HepG2 (cell line): Measurements from ENCODE around the gene SLC38A3. TPM values are rescaled to one million over a fixed set of nuclear protein-coding genes. Genes with fewer than 3 reads are reported as not detected.

ENCODE experiments used
- ATAC-seq: fragments of 200-7000 bp; cut with Tn5 transposase; 3 replicates; pipeline ENCODE4 v1.9.1; 2020; ENCODE audit warnings: mild to moderate bottlenecking, moderate library complexity
- BruUV-seq: library from RNA; stranded (reverse); fragments of 400-500 nt; replicated peaks from 2 replicates; lab custom pipeline; 2021; lab: Mats Ljungman, UMichigan
- CTCF ChIA-PET: fragments of 300-600 bp; formaldehyde crosslinking; extraction: SDS; loops from one replicate; lab custom pipeline; 2021; ENCODE audit warnings: low total read pairs, inconsistent platforms, low intra/inter-chr PET ratio; lab: Yijun Ruan, JAX
- POLR2A ChIA-PET: fragments of 350-600 bp; sonication (Branson Sonifier 250); formaldehyde crosslinking; loops from one replicate; lab custom pipeline; 2020; ENCODE audit warnings: antibody characterized with exemption, inconsistent platforms; lab: Yijun Ruan, JAX
- DNase-seq: peaks from one replicate; pipeline ENCODE4 v3.0.0-alpha.2; 2015; ENCODE audit warnings: low spot score
- FAIRE-seq: peaks from 3 replicates; lab custom pipeline; 2011; peaks lifted over from hg19 to GRCh38; lab: Jason Lieb, UNC
- H2AFZ ChIP-seq: one replicate; pipeline ENCODE4 v1.6.1; 2011; ENCODE audit warnings: low read length, inconsistent platforms
- H3K27ac ChIP-seq: fragments of 300-600 bp; 3 replicates; pipeline ENCODE4 v1.8.0; 2011; ENCODE audit warnings: mixed run types, mild to moderate bottlenecking, mixed read lengths, low read length, inconsistent platforms; ENCODE audit not compliant: insufficient read depth; ENCODE audit errors: extremely low read length
- H3K27me3 ChIP-seq, 2 experiments: fragments of 200-600 bp in 1 of 2; 2 replicates in 1 of 2; 3 replicates in 1 of 2; pipeline versions ENCODE4 v1.6.0 to v1.8.0; 2011; ENCODE audit warnings: low read length in 2 of 2, mild to moderate bottlenecking in 2 of 2, moderate library complexity in 2 of 2, inconsistent platforms in 1 of 2; ENCODE audit not compliant: insufficient read depth in 2 of 2, control insufficient read depth in 1 of 2
- H3K36me3 ChIP-seq, 2 experiments: fragments of 200-600 bp in 1 of 2; replicated peaks in 1 of 2; 2 replicates in 1 of 2; 3 replicates in 1 of 2; pipeline versions ENCODE4 v1.5.1 to v1.8.0; 2011; ENCODE audit warnings: low read length in 2 of 2, inconsistent platforms in 1 of 2; ENCODE audit not compliant: insufficient read depth in 2 of 2, control insufficient read depth in 1 of 2
- H3K4me1 ChIP-seq: 2 replicates; pipeline ENCODE4 v1.5.1; 2012; ENCODE audit warnings: low read length, inconsistent platforms; ENCODE audit not compliant: insufficient read depth
- H3K4me2 ChIP-seq: 2 replicates; pipeline ENCODE4 v1.6.0; 2011; ENCODE audit warnings: low read depth, low read length, inconsistent platforms
- H3K4me3 ChIP-seq, 3 experiments: fragments of 200-600 bp in 1 of 3; sonication (generic), shearing (Covaris generic) in 1 of 3; replicated peaks in 1 of 3; 2 replicates each; pipeline ENCODE4 v1.5.1; 2011 to 2016; ENCODE audit warnings: low read length in 3 of 3, inconsistent platforms in 2 of 3, low read depth in 2 of 3, mild to moderate bottlenecking in 2 of 3, control low read depth in 1 of 3, mixed read lengths in 1 of 3; ENCODE audit not compliant: insufficient read depth in 1 of 3
- H3K79me2 ChIP-seq: one replicate; pipeline ENCODE4 v1.6.1; 2011; ENCODE audit warnings: low read length, inconsistent platforms; ENCODE audit not compliant: insufficient read depth
- H3K9ac ChIP-seq: 2 replicates; pipeline ENCODE4 v1.6.0; 2011; ENCODE audit warnings: mild to moderate bottlenecking, low read depth, low read length, inconsistent platforms; ENCODE audit not compliant: insufficient read depth
- H3K9me3 ChIP-seq: 2 replicates; pipeline ENCODE4 v1.5.1; 2012; ENCODE audit warnings: mild to moderate bottlenecking, low read length
- H4K20me1 ChIP-seq: 2 replicates; pipeline ENCODE4 v1.6.0; 2011; ENCODE audit warnings: inconsistent platforms, mild to moderate bottlenecking, low read length, moderate library complexity; ENCODE audit not compliant: insufficient read depth
- ADNP ChIP-seq: sonication (generic); formaldehyde crosslinking; IDR thresholded peaks from 2 replicates; pipeline ENCODE4 v1.4.0; 2020; ENCODE audit warnings: missing genetic modification reagents
- ATAD3A ChIP-seq: sonication (generic); formaldehyde crosslinking; IDR thresholded peaks from 2 replicates; pipeline ENCODE4 v1.4.0; 2020; ENCODE audit warnings: missing genetic modification reagents
- CHD4 ChIP-seq: fragments of 200-600 bp; sonication (generic); IDR thresholded peaks from 2 replicates; pipeline ENCODE4 v1.7.0; 2017; ENCODE audit warnings: mild to moderate bottlenecking, low read length, borderline replicate concordance
- FOXJ3 ChIP-seq: sonication (generic); formaldehyde crosslinking; IDR thresholded peaks from 2 replicates; pipeline ENCODE4 v1.4.0; 2020; ENCODE audit warnings: missing genetic modification reagents, mild to moderate bottlenecking, borderline replicate concordance
- HNRNPH1 ChIP-seq: fragments of 200-400 bp; formaldehyde crosslinking; optimal IDR thresholded peaks from 2 replicates; pipeline ENCODE3; 2017; ENCODE audit warnings: mild to moderate bottlenecking, low read depth, low read length
- MLLT10 ChIP-seq: sonication (generic); formaldehyde crosslinking; IDR thresholded peaks from 2 replicates; pipeline ENCODE4 v1.4.0; 2020; ENCODE audit warnings: missing genetic modification reagents
- MTF2 ChIP-seq: sonication (generic); formaldehyde crosslinking; IDR thresholded peaks from 2 replicates; pipeline ENCODE4 v1.5.0; 2020; ENCODE audit warnings: missing genetic modification reagents, borderline replicate concordance
- MXI1 ChIP-seq: IDR thresholded peaks from 3 replicates; pipeline ENCODE4 v1.6.1; 2012; ENCODE audit warnings: low read depth, low read length, inconsistent platforms, borderline replicate concordance
- MYC ChIP-seq: sonication (generic); formaldehyde crosslinking; IDR thresholded peaks from 2 replicates; pipeline ENCODE4 v1.9.0; 2021; ENCODE audit warnings: missing genetic modification reagents, borderline replicate concordance
- PITX1 ChIP-seq: sonication (generic); formaldehyde crosslinking; IDR thresholded peaks from 2 replicates; pipeline ENCODE4 v1.5.1; 2020; ENCODE audit warnings: mild to moderate bottlenecking, missing genetic modification reagents
- ZNF33B ChIP-seq: sonication (generic); formaldehyde crosslinking; IDR thresholded peaks from 2 replicates; pipeline ENCODE4 v1.5.1; 2020; ENCODE audit warnings: mild to moderate bottlenecking, missing genetic modification reagents
- ZNF367 ChIP-seq: sonication (generic); formaldehyde crosslinking; IDR thresholded peaks from 2 replicates; pipeline ENCODE4 v1.4.0; 2020; ENCODE audit warnings: missing genetic modification reagents, borderline replicate concordance
- ZNF629 ChIP-seq: sonication (generic); formaldehyde crosslinking; conservative IDR thresholded peaks from 2 replicates; pipeline ENCODE4 v1.5.0; 2020; ENCODE audit warnings: missing genetic modification reagents
- ZNF672 ChIP-seq: sonication (generic); formaldehyde crosslinking; IDR thresholded peaks from 2 replicates; pipeline ENCODE4 v1.8.1; 2022; ENCODE audit warnings: missing genetic modification reagents
- WGBS: methylation state at CpG from one replicate; pipeline ENCODE4 v1.1.6; 2017; ENCODE audit warnings: low lambda C conversion rate; 5-methylcytosine and 5-hydroxymethylcytosine counted together
- in situ Hi-C: cut with HindIII; loops from 2 replicates; pipeline ENCODE4 v1.10.0; 2017; ENCODE audit warnings: low pct_unique_long_range_greater_than_20kb; ENCODE audit not compliant: extremely low pct_ligation_motif_present
- intact Hi-C: fragments of 100-400 bp; cut with micrococcal nuclease; formaldehyde crosslinking; loops from one replicate; pipeline ENCODE4 v1.10.0; 2022; ENCODE audit not compliant: unreplicated experiment
- polyA plus RNA-seq, 8 experiments: library from polyadenylated mRNA; depleted of rRNA in 3 of 8; stranded (reverse) in 7 of 8; unstranded in 1 of 8; fragments of >200 nt; fragmentation: Illumina TruSeq in 4 of 8; extraction: Trizol in 4 of 8; gene quantifications; 2 replicates each; pipeline versions ENCODE4 v1.2.1 to v1.2.3, GENCODE V29; 2011 to 2016; ENCODE audit warnings: low read depth in 4 of 8, missing spikeins in 1 of 8, mixed read lengths in 1 of 8; ENCODE audit not compliant: insufficient read depth in 1 of 8
- total RNA-seq, 5 experiments: library from RNA; depleted of rRNA; stranded (reverse); fragments of >200 nt; fragmentation: Illumina TruSeq; extraction: Trizol; gene quantifications; 2 replicates each; pipeline ENCODE4 v1.2.3, GENCODE V29; 2016; ENCODE audit warnings: low read depth in 1 of 5
- TF ChIP-seq, protein P1 (sequence below): sonication (generic); formaldehyde crosslinking; IDR thresholded peaks from 2 replicates; pipeline ENCODE4 v1.5.0; 2020; ENCODE audit warnings: missing genetic modification reagents
- TF ChIP-seq, protein P2 (sequence below): sonication (generic); formaldehyde crosslinking; IDR thresholded peaks from 2 replicates; pipeline ENCODE4 v1.4.0; 2020; ENCODE audit warnings: missing genetic modification reagents, borderline replicate concordance
- TF ChIP-seq, protein P3 (sequence below): sonication (generic); formaldehyde crosslinking; IDR thresholded peaks from 2 replicates; pipeline ENCODE4 v1.4.0; 2020; ENCODE audit warnings: missing genetic modification reagents, borderline replicate concordance
- TF ChIP-seq, protein P4 (sequence below), 2 experiments: sonication (generic) in 1 of 2; formaldehyde crosslinking in 1 of 2; IDR thresholded peaks; 2 replicates each; pipeline versions ENCODE4 v1.5.1 to v1.6.1; 2011 to 2020; ENCODE audit warnings: borderline replicate concordance in 1 of 2, low read depth in 1 of 2, low read length in 1 of 2, mild to moderate bottlenecking in 1 of 2, missing genetic modification reagents in 1 of 2, moderate library complexity in 1 of 2

SLC38A3 gene
- total and polyA plus RNA-seq, 2 of the 13 experiments (the other 11 are each of a cell fraction or from before 2014, with no cell fraction given), result 29.8 to 164 TPM

DNA sequence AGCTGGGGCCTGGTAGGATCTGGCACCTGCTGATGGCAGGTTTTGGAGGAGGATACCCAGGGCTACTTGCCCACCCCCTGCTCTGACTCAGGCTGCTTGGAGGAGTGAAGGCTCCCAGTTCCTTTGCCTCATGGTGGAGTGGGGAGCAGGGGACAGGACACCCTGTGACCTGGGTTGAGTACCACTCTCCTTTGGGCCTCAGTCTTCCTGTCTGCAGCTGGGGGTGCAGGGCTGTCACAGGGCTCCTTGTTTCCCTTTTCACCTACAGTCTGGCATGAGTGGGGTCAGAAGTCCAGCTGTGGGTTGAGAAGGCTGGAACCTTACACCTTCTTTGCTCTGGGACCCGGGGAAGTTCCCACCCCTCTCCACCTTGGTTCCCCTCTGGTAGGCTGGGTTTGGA, 35.2 kb upstream of the SLC38A3 start:
- no peaks in the 10 kb centered on the region for H3K79me2 ChIP-seq
- peaks cover 6 to 9% of the 10 kb centered on the region in 2 experiments; a peak in 3 of 5 replicates for H3K36me3 ChIP-seq
- peaks cover 87% of the 10 kb centered on the region for H3K4me1 ChIP-seq
- 0 out of 2 replicates have a peak overlapping the region, but pooled peaks have one; percentile 21 for H3K4me2 ChIP-seq
- FAIRE-seq (no peak), DNase-seq (no peak), ATAC-seq (no peak)
- 0% methylated on average over 1 of the region's 1 CpG for WGBS
- H3K27ac ChIP-seq, result peak overlapping the region; percentile 72
- no peaks in the 10 kb centered on the region for H3K27me3 ChIP-seq
- BruUV-seq, result no TSS peak
- H3K9ac ChIP-seq, result peak overlapping the region; percentile 25; the same call in 1 of the 2 replicates
- POLR2A ChIA-PET, result interaction anchor here (0.8 to 3.5 kb wide), 7 partner anchors 21 to 167 kb away, joined by 3 to 23 read pairs (median 3); partner anchors contain the start of gene GNAI2
- in situ Hi-C loops (no loop called here), intact Hi-C loops (loop anchor here (5.0 kb wide), 1 partner anchor 48 kb away; no protein-coding TSS in a partner anchor)
- no peaks in the 10 kb centered on the region for H4K20me1 ChIP-seq
- no peaks in the 10 kb centered on the region for H3K9me3 ChIP-seq
- CTCF ChIA-PET, result no interaction called here
- H3K4me3 ChIP-seq, result no peak overlapping the region
- no peak overlapping the region for H2AFZ ChIP-seq
- TF ChIP-seq MTF2 (CRISPR knock-in tag) (no peak), ATAD3A (no peak), MYC (CRISPR knock-in tag) (peak; percentile 11; the same call in 1 of the 2 replicates), HNRNPH1 (no peak), ZNF672 (CRISPR knock-in tag) (no peak), PITX1 (CRISPR knock-in tag) (no peak), CHD4 (no peak), MXI1 (no peak), ZNF367 (CRISPR knock-in tag) (no peak), ADNP (CRISPR knock-in tag) (peak; percentile 39; the same call in 1 of the 2 replicates), ZNF629 (CRISPR knock-in tag) (peak; percentile 96), MLLT10 (CRISPR knock-in tag) (no peak), FOXJ3 (CRISPR knock-in tag) (no peak), ZNF33B (CRISPR knock-in tag) (no peak)
- TF ChIP-seq, protein P1, sequence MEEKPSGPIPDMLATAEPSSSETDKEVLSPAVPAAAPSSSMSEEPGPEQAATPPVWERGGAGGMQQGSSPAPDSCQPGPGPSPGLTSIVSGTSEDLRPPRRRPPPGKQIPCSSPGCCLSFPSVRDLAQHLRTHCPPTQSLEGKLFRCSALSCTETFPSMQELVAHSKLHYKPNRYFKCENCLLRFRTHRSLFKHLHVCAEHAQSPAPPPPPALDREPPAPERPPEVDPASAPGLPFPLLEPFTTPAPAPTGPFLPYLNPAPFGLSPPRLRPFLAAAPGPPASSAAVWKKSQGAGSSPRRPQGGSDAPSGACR (CRISPR knock-in tag), result no peak
- TF ChIP-seq, protein P2, sequence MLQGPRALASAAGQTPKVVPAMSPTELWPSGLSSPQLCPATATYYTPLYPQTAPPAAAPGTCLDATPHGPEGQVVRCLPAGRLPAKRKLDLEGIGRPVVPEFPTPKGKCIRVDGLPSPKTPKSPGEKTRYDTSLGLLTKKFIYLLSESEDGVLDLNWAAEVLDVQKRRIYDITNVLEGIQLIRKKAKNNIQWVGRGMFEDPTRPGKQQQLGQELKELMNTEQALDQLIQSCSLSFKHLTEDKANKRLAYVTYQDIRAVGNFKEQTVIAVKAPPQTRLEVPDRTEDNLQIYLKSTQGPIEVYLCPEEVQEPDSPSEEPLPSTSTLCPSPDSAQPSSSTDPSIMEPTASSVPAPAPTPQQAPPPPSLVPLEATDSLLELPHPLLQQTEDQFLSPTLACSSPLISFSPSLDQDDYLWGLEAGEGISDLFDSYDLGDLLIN (CRISPR knock-in tag), result no peak
- TF ChIP-seq, protein P3, sequence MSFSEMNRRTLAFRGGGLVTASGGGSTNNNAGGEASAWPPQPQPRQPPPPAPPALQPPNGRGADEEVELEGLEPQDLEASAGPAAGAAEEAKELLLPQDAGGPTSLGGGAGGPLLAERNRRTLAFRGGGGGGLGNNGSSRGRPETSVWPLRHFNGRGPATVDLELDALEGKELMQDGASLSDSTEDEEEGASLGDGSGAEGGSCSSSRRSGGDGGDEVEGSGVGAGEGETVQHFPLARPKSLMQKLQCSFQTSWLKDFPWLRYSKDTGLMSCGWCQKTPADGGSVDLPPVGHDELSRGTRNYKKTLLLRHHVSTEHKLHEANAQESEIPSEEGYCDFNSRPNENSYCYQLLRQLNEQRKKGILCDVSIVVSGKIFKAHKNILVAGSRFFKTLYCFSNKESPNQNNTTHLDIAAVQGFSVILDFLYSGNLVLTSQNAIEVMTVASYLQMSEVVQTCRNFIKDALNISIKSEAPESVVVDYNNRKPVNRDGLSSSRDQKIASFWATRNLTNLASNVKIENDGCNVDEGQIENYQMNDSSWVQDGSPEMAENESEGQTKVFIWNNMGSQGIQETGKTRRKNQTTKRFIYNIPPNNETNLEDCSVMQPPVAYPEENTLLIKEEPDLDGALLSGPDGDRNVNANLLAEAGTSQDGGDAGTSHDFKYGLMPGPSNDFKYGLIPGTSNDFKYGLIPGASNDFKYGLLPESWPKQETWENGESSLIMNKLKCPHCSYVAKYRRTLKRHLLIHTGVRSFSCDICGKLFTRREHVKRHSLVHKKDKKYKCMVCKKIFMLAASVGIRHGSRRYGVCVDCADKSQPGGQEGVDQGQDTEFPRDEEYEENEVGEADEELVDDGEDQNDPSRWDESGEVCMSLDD (CRISPR knock-in tag), result no peak
- TF ChIP-seq, protein P4, sequence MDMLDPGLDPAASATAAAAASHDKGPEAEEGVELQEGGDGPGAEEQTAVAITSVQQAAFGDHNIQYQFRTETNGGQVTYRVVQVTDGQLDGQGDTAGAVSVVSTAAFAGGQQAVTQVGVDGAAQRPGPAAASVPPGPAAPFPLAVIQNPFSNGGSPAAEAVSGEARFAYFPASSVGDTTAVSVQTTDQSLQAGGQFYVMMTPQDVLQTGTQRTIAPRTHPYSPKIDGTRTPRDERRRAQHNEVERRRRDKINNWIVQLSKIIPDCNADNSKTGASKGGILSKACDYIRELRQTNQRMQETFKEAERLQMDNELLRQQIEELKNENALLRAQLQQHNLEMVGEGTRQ (IDR thresholded peaks at IDR 0.05; ENCODE audit: low read depth, low read length), result no peak
- TF ChIP-seq, protein P4 (CRISPR knock-in tag; IDR thresholded peaks at IDR 0.05; ENCODE audit: borderline replicate concordance), result no peak
